Thoracic aorta (tissue), 2 donors: ENCODE data around the gene NMNAT2. TPM values are rescaled to one million over a fixed set of nuclear protein-coding genes. Genes with fewer than 3 reads are reported as not detected.
A peak's percentile ranks its signal among the peaks of the same experiment; 100 is the strongest.

Source experiments
- ATAC-seq: fragments of 150-250 bp; one replicate; pipeline ENCODE4 v1.8.0; 2017; ENCODE audit warnings: low read depth; ENCODE audit not compliant: insufficient number of reproducible peaks, low FRiP score
- DNase-seq: peaks from one replicate; pipeline ENCODE4 v3.0.0-alpha.2; 2020; ENCODE audit warnings: low spot score
- H3K27ac ChIP-seq, 2 donors: fragments of 200-600 bp; sonication (generic); 1 replicate in 1 of 2; 2 replicates in 1 of 2; pipeline ENCODE4 v1.5.1; 2016; ENCODE audit warnings: mild to moderate bottlenecking in 2 of 2, moderate library complexity in 2 of 2
- H3K27me3 ChIP-seq: fragments of 200-600 bp; sonication (generic); replicated peaks from 2 replicates; pipeline ENCODE4 v1.6.0; 2016; ENCODE audit warnings: mild to moderate bottlenecking; ENCODE audit not compliant: insufficient read depth
- H3K36me3 ChIP-seq: fragments of 200-600 bp; sonication (generic); one replicate; pipeline ENCODE4 v1.5.1; 2016
- H3K4me1 ChIP-seq, 2 donors: fragments of 200-600 bp; sonication (generic); 1 replicate in 1 of 2; 2 replicates in 1 of 2; pipeline versions ENCODE4 v1.5.1 to v1.6.0; 2016; ENCODE audit warnings: low read depth in 2 of 2, mild to moderate bottlenecking in 1 of 2; ENCODE audit not compliant: control insufficient read depth in 1 of 2
- H3K4me3 ChIP-seq: fragments of 200-600 bp; sonication (generic); 2 replicates; pipeline ENCODE4 v1.5.1; 2016; ENCODE audit warnings: mild to moderate bottlenecking
- H3K9me3 ChIP-seq: fragments of 200-600 bp; sonication (generic); 2 replicates; pipeline ENCODE4 v1.5.1; 2016
- total RNA-seq, 2 donors: library from RNA; depleted of rRNA; stranded (reverse); fragments of >200 nt; gene quantifications; one replicate each; pipeline versions ENCODE4 v1.1.0 to v1.2.3, GENCODE V29; 2016
- TF ChIP-seq, protein P1 (sequence below): fragments of 200-600 bp; sonication (generic); IDR thresholded peaks from one replicate; pipeline ENCODE4 v1.5.1; 2019; ENCODE audit warnings: antibody characterized with exemption

NMNAT2 gene
- total RNA-seq, 2 donors from 2014 or later, result 0.68 to 1.1 TPM

DNA sequence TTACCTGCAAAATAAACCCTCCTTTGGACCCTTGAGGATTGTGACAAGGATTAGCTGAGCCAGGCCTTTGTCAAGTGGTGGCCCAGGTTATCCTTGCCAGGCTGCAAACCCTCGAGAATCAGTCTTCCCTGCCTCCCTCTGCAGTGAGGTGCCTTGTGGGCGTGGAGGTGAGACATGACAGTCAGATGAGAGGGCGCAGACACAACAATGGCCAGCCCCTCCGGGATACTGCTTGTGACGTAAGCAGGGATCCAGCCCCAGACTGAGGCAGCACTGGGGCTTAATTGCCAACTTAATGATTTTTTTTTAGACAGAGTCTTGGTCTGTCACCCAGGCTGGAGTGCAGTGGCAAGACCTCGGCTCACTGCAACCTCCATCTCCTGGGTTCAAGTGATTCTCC is 127.6 kb downstream of the NMNAT2 start:
- peak overlapping the region; percentile 75 to 95 for H3K27ac ChIP-seq
- H3K9me3 ChIP-seq, result no peaks in the 10 kb centered on the region
- TF ChIP-seq, protein P1, sequence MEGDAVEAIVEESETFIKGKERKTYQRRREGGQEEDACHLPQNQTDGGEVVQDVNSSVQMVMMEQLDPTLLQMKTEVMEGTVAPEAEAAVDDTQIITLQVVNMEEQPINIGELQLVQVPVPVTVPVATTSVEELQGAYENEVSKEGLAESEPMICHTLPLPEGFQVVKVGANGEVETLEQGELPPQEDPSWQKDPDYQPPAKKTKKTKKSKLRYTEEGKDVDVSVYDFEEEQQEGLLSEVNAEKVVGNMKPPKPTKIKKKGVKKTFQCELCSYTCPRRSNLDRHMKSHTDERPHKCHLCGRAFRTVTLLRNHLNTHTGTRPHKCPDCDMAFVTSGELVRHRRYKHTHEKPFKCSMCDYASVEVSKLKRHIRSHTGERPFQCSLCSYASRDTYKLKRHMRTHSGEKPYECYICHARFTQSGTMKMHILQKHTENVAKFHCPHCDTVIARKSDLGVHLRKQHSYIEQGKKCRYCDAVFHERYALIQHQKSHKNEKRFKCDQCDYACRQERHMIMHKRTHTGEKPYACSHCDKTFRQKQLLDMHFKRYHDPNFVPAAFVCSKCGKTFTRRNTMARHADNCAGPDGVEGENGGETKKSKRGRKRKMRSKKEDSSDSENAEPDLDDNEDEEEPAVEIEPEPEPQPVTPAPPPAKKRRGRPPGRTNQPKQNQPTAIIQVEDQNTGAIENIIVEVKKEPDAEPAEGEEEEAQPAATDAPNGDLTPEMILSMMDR, result no peak
- no peaks in the 10 kb centered on the region for H3K36me3 ChIP-seq
- H3K4me3 ChIP-seq, result no peak overlapping the region
- no peaks in the 10 kb centered on the region for H3K27me3 ChIP-seq
- peaks cover 27 to 54% of the 10 kb centered on the region in 2 donors for H3K4me1 ChIP-seq
- ATAC-seq, result no peak
- no peak for DNase-seq

DNA sequence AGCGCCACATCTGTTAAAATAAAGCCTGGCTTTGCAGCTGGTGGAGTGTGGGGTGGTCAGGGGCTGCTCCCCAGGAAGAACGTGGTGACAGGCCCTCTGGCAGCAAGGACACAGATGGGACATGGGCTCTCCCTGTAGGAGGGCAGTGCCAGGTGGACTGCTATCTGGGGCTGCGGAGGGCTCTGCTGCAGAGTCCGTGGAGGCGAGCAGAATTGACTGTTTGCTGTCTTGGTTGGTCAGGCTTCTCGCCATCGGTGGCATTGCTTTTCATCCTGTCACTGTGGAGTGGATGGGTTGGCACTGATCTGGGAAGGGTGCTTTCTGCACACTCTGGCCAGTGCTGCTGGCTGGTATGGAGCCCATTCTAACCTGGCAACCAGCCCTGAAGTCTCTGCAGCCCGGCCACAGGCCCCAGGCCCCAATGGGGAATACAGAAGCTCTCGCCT is 129.1 kb downstream of the NMNAT2 start:
- Histone ChIP-seq H3K27me3 (no peaks in the 10 kb centered on the region), H3K9me3 (no peaks in the 10 kb centered on the region), H3K36me3 (no peaks in the 10 kb centered on the region), H3K4me3 (no peak overlapping the region), H3K27ac (peak overlapping the region; percentile 75 to 95), H3K4me1 (peaks cover 27 to 54% of the 10 kb centered on the region in 2 donors)
- ATAC-seq (no peak), DNase-seq (no peak)
- TF ChIP-seq, protein P1, result no peak

DNA sequence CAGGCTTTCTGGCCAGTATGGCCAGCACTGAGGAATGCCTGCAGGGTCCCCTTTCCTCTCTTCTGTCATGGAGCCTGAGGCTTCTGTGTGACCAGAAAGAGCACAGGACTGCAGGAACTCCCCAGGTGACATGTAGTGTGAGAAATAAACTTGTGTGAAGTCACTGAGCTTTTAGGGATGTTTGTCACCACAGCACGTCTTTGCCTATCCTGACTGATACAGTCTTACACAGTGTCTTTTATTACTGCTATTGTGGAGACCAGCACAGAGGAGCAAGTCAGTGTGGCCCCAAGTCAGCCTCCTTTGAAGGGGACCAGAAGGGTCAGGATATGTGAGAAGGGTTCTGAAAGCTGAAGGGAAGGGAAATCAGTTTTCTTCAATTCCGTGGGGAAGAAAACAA is 129.6 kb downstream of the NMNAT2 start:
- Histone ChIP-seq H3K9me3 (no peaks in the 10 kb centered on the region), H3K36me3 (no peaks in the 10 kb centered on the region), H3K4me3 (no peak overlapping the region), H3K27me3 (no peaks in the 10 kb centered on the region), H3K4me1 (peaks cover 27 to 54% of the 10 kb centered on the region in 2 donors), H3K27ac (peak overlapping the region; percentile 75 to 95)
- TF ChIP-seq, protein P1, result no peak
- ATAC-seq (no peak), DNase-seq (no peak)

DNA sequence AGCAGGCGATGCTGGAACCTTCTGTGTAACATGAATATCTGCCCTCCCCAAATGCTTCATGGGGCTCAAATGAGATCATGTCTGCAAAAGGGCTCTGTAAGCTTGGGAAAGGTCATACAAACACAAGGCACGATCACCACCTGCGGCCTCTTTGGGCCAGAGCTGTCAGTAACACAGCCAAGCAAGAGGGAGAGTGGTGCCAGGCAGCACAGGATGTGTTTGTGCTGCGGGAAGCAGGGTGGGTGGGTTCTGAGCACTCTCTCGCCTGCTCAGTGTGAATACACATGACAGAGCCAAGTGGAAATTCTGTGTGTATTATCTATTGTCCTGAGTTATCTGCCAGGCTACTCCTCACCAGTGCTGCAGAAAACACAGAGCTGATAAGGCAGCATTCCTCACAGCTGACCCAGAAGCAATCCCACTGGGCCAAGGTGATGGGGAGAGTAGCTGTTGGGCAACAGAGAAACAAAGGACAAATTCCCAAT is 130.9 kb downstream of the NMNAT2 start:
- TF ChIP-seq, protein P1, result no peak
- DNase-seq, result no peak
- H3K27ac ChIP-seq, result peak overlapping the region; percentile 75 to 95

DNA sequence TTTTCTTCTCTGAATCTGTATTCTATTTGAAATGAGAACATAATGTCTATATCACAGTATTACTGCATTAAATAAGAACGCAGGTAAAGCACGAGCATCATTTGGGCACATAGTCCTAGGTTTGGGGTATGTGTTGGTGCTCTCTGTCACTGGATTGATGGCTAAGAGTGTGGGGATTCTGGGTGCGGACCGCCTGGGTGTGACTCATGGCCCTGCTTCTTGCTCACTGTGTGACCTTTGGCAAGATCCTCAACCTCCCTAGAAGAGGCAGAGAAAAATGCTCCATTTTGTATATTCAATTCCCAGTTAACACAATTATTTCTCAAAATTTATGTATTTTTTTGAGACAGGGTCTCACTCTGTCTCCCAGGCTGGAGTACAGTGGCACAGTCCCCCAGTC is 132.4 kb downstream of the NMNAT2 start:
- peak overlapping the region in 1 of 2 donors; percentile 7 for H3K27ac ChIP-seq
- H3K4me3 ChIP-seq, result no peak overlapping the region
- DNase-seq (no peak), ATAC-seq (no peak)
- no peaks in the 10 kb centered on the region for H3K36me3 ChIP-seq
- no peaks in the 10 kb centered on the region for H3K27me3 ChIP-seq
- H3K9me3 ChIP-seq, result no peaks in the 10 kb centered on the region
- TF ChIP-seq, protein P1, result no peak
- H3K4me1 ChIP-seq, result peaks cover 14 to 53% of the 10 kb centered on the region in 2 donors

More for the DNA sequence above, 130.9 kb downstream of the NMNAT2 start:
- peak; percentile 35 for ATAC-seq
- no peak overlapping the region for H3K4me3 ChIP-seq
- peaks cover 23 to 53% of the 10 kb centered on the region in 2 donors for H3K4me1 ChIP-seq
- H3K36me3 ChIP-seq, result no peaks in the 10 kb centered on the region
- H3K27me3 ChIP-seq, result no peaks in the 10 kb centered on the region
- H3K9me3 ChIP-seq, result no peaks in the 10 kb centered on the region
